HG03045 (cell line): ENCODE results near the gene C5AR1.
"Not testable (repeated sequence)": the region's sequence is repeated elsewhere in the genome, so short reads cannot be mapped to it uniquely, and the experiment has no call there.

Source experiments
- ATAC-seq: cut with Tn5 transposase; IDR thresholded peaks from one replicate; pipeline ENCODE4 v1.9.1; 2021; ENCODE audit warnings: mild to moderate bottlenecking, moderate library complexity; ENCODE audit not compliant: unreplicated experiment

Gene C5AR1

GRCh38 chr19:47283405-47284059 lies 26.1 kb upstream of the C5AR1 start:
- ATAC-seq, result no peak

GRCh38 chr19:47284324-47284899 lies 25.2 kb upstream of the C5AR1 start:
- ATAC-seq, result no peak

- no peak for ATAC-seq
Observed at GRCh38 chr19:47296036-47296435, 13.6 kb upstream of the C5AR1 start.

- ATAC-seq, result not testable (repeated sequence)
Observed at GRCh38 chr19:47300867-47301266, 8.8 kb upstream of the C5AR1 start.

GRCh38 chr19:47302249-47302648 lies 7.4 kb upstream of the C5AR1 start:
- ATAC-seq, result no peak

- no peak for ATAC-seq
Observed at GRCh38 chr19:47303966-47304365, 5.7 kb upstream of the C5AR1 start.

- no peak for ATAC-seq
Observed at GRCh38 chr19:47305309-47305751, 4.3 kb upstream of the C5AR1 start.

GRCh38 chr19:47306303-47306702 lies 3.4 kb upstream of the C5AR1 start:
- ATAC-seq, result no peak

- no peak for ATAC-seq
Observed at GRCh38 chr19:47309038-47309437, 623 bp upstream of the C5AR1 start.

- ATAC-seq, result no peak
Observed at GRCh38 chr19:47310323-47310722, 662 bp downstream of the C5AR1 start.

GRCh38 chr19:47310819-47311218 lies 1.2 kb downstream of the C5AR1 start:
- no peak for ATAC-seq

- no peak for ATAC-seq
Observed at GRCh38 chr19:47312366-47313006, 2.8 kb downstream of the C5AR1 start.

GRCh38 chr19:47313754-47314295 lies 4.2 kb downstream of the C5AR1 start:
- no peak for ATAC-seq

GRCh38 chr19:47315125-47315821 lies 5.6 kb downstream of the C5AR1 start:
- no peak for ATAC-seq

- no peak for ATAC-seq
Observed at GRCh38 chr19:47316513-47316912, 6.9 kb downstream of the C5AR1 start.

- no peak for ATAC-seq
Observed at GRCh38 chr19:47319923-47320871, 10.5 kb downstream of the C5AR1 start.

GRCh38 chr19:47321630-47322029 lies 12.0 kb downstream of the C5AR1 start:
- no peak for ATAC-seq

GRCh38 chr19:47322058-47322457 lies 12.4 kb downstream of the C5AR1 start:
- ATAC-seq, result no peak

GRCh38 chr19:47323409-47323808 lies 13.7 kb downstream of the C5AR1 start:
- ATAC-seq, result no peak

GRCh38 chr19:47323872-47324271 lies 14.2 kb downstream of the C5AR1 start:
- ATAC-seq, result no peak
